Measurements from ENCODE around the gene SHANK3.
A peak's percentile ranks its signal among the peaks of the same experiment; 100 is the strongest.

SHANK3 gene

DNA sequence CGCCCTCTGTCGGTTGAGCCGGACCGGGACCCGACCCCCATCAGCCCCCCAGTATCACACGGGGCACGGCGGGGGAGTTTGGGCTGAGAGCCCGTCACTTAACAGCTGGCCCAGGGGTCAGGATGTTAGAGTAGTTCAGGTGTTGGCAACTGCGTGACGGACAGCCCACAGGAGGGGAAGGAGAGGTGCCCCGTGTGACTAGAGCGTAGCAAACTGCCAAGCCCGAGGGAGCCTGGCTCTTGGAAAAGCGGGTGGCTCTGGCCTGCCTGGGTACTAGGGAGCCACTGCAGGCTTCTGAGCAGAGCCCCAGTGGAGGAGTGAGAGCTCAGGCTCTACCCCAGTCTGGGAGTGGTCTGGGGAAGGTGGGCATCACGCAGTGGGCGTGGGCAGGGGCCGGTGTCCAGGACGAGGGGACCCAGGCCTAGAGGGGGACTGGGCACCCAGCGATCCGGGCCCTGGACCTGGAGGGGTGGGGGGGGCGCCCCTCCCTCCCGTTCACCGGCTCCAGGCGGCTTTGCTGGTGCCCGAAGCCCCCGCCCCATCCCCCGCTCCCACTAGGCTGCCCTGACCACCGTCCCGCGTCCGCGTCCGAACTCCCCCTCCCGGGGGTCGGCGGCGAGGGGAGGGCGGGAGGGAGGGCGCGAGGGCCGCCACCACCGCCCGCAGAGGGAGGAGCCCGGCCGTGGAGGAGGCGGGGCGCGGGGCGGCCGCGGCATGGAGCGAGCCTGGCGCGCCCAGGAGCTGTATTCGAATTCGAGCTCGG, 24.4 kb downstream of the SHANK3 start:
- no peak for DNase-seq (ENCODE audit: low read depth)
- peak overlapping the region; percentile 33 for H3K4me3 ChIP-seq (ENCODE audit: low read depth, low read length)
- TF ChIP-seq CTCF (IDR thresholded peaks at IDR 0.05; ENCODE audit: control insufficient read depth, extremely low read depth, insufficient read depth): no peak

- DNase-seq (ENCODE audit: low read depth): no peak
- H3K4me3 ChIP-seq (ENCODE audit: low read depth, low read length): peak overlapping the region; percentile 57
- TF ChIP-seq CTCF (IDR thresholded peaks at IDR 0.05; ENCODE audit: control insufficient read depth, extremely low read depth, insufficient read depth): no peak
Measured at GRCh38 chr22:50697667-50698506, 25.3 kb downstream of the SHANK3 start.

DNA sequence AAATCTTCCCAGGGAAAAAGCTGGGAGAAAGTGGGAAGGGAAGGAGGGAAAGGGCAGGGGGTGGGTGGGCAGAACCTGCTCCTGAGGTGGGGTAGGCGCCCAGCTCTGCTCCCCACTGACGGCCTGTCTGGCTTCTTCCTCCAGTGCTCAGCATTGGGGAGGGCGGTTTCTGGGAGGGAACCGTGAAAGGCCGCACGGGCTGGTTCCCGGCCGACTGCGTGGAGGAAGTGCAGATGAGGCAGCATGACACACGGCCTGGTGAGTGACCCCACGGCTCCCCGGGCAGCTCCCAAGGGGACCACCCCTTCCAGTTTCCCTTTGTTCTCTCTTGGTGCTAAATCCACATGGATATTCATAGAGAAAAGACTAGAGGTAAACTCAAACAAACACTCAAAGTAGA, 25.9 kb downstream of the SHANK3 start:
- H3K4me3 ChIP-seq (ENCODE audit: low read depth, low read length): no peak overlapping the region
- no peak for TF ChIP-seq CTCF (IDR thresholded peaks at IDR 0.05; ENCODE audit: control insufficient read depth, extremely low read depth, insufficient read depth)
- no peak for DNase-seq (ENCODE audit: low read depth)

- no peak overlapping the region for H3K4me3 ChIP-seq (ENCODE audit: low read depth, low read length)
- no peak for TF ChIP-seq CTCF (IDR thresholded peaks at IDR 0.05; ENCODE audit: control insufficient read depth, extremely low read depth, insufficient read depth)
- no peak for DNase-seq (ENCODE audit: low read depth)
Measured at GRCh38 chr22:50699001-50699755, 26.6 kb downstream of the SHANK3 start.

DNA sequence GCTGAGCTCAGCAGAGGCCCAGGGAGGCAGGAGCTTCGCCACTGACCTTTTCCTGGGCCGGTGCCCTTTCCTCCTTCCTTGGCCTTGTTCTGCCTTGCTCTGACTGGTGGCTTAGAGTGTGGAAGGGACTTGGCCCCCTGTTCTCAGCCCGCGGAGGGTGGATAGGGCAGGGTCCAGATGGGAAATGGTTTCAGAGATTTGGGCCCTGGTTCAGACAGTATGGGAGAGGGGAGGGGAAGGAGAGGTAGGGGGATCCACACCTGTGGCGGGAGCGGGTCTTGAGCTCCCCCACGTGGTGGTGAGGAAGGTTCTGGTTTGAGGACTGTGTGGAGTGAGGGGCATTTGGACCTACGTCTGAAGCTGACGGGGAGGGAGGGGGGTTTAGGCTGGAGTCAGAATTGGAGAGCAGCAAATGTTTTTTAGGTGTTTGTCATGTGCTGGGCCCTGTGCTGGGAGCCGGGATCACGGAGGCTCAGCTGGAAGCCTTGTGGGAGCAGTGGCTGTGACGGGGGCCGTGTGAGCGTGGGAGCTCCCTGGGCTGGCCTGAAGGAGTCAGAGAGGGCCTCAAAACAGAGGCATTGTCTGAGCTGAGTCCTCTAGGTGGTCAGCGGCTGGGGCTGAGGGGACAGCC, 27.2 kb downstream of the SHANK3 start:
- no peak for DNase-seq (ENCODE audit: low read depth)
- no peak overlapping the region for H3K4me3 ChIP-seq (ENCODE audit: low read depth, low read length)
- TF ChIP-seq CTCF (IDR thresholded peaks at IDR 0.05; ENCODE audit: control insufficient read depth, extremely low read depth, insufficient read depth): peak; percentile 41

DNA sequence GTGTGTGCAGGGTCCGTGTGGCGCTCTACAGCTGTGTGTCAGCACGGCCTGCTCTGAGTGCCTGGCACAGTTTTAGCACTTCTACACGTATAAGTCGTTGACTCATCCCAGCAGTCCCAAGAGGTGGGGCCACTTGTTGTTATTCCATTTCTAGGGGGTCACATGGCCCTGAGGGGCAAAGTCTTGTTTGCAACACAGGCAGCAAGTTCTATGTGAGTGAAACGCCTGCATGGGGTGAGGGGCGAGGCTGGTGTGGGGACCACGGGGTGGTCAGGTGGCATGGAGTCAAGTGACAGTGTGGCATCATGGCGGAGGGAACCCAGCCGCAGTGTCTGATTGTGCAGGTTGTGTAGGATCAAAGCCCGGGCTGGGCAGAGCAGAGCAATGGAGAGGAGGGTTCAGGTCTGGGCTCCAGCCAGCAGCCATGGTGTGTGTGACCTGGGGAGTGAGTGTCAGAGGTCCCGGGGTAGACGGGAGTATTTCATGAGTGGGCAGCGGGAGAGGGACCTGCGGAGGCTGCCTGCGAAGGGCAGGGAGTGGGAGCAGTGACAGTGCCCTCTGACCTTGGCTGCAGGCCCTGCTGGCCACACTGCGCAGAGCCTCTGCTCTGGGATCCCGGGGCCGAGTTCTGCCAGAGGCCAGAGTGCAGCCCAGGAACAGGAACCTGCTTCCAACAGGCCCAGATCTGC, 27.9 kb downstream of the SHANK3 start:
- no peak for TF ChIP-seq CTCF (IDR thresholded peaks at IDR 0.05; ENCODE audit: control insufficient read depth, extremely low read depth, insufficient read depth)
- H3K4me3 ChIP-seq (ENCODE audit: low read depth, low read length): no peak overlapping the region
- no peak for DNase-seq (ENCODE audit: low read depth)

Measured in LNCaP clone FGC (cell line).